ENCODE measurements around the gene KLRF1.
A peak's percentile ranks its signal among the peaks of the same experiment; 100 is the strongest.

KLRF1 gene

GRCh38 chr12:9809866-9810265, 17.4 kb upstream of the KLRF1 start:
- DNase-seq (ENCODE audit: insufficient read length) (no peak), FAIRE-seq (no peak)

GRCh38 chr12:9810671-9811070, 16.6 kb upstream of the KLRF1 start:
- TF ChIP-seq TAF1 (IDR thresholded peaks at IDR 0.05; ENCODE audit: borderline replicate concordance, low read depth, low read length) (no peak), POLR2A (IDR thresholded peaks at IDR 0.05; ENCODE audit: low read depth, low read length) (no peak), POLR2AphosphoS5 (IDR thresholded peaks at IDR 0.05; ENCODE audit: low read depth, low read length) (no peak)
- FAIRE-seq (peak; percentile 9), DNase-seq (ENCODE audit: insufficient read length) (no peak)

More at GRCh38 chr12:9809866-9810265, 17.4 kb upstream of the KLRF1 start:
- TF ChIP-seq POLR2AphosphoS5 (IDR thresholded peaks at IDR 0.05; ENCODE audit: low read depth, low read length) (no peak), POLR2A (IDR thresholded peaks at IDR 0.05; ENCODE audit: low read depth, low read length) (no peak), TAF1 (IDR thresholded peaks at IDR 0.05; ENCODE audit: borderline replicate concordance, low read depth, low read length) (no peak)

- TF ChIP-seq TAF1 (IDR thresholded peaks at IDR 0.05; ENCODE audit: borderline replicate concordance, low read depth, low read length) (no peak), POLR2AphosphoS5 (IDR thresholded peaks at IDR 0.05; ENCODE audit: low read depth, low read length) (no peak), POLR2A (IDR thresholded peaks at IDR 0.05; ENCODE audit: low read depth, low read length) (no peak)
- no peak for DNase-seq (ENCODE audit: insufficient read length)
- FAIRE-seq, result no peak
Measured at GRCh38 chr12:9811621-9812020, 15.7 kb upstream of the KLRF1 start.

- DNase-seq (ENCODE audit: insufficient read length), result peak; percentile 82
- peak; percentile 85 for FAIRE-seq
- TF ChIP-seq POLR2A (IDR thresholded peaks at IDR 0.05; ENCODE audit: low read depth, low read length) (no peak), TAF1 (IDR thresholded peaks at IDR 0.05; ENCODE audit: borderline replicate concordance, low read depth, low read length) (no peak), POLR2AphosphoS5 (IDR thresholded peaks at IDR 0.05; ENCODE audit: low read depth, low read length) (no peak)
Measured at GRCh38 chr12:9813821-9814798, 13.2 kb upstream of the KLRF1 start.

GRCh38 chr12:9820281-9820930, 6.9 kb upstream of the KLRF1 start:
- DNase-seq (ENCODE audit: insufficient read length) (no peak), FAIRE-seq (no peak)
- TF ChIP-seq TAF1 (IDR thresholded peaks at IDR 0.05; ENCODE audit: borderline replicate concordance, low read depth, low read length) (no peak), POLR2AphosphoS5 (IDR thresholded peaks at IDR 0.05; ENCODE audit: low read depth, low read length) (no peak), POLR2A (IDR thresholded peaks at IDR 0.05; ENCODE audit: low read depth, low read length) (no peak)

- DNase-seq (ENCODE audit: insufficient read length) (no peak), FAIRE-seq (no peak)
- TF ChIP-seq POLR2AphosphoS5 (IDR thresholded peaks at IDR 0.05; ENCODE audit: low read depth, low read length) (no peak), POLR2A (IDR thresholded peaks at IDR 0.05; ENCODE audit: low read depth, low read length) (no peak), TAF1 (IDR thresholded peaks at IDR 0.05; ENCODE audit: borderline replicate concordance, low read depth, low read length) (no peak)
Measured at GRCh38 chr12:9829483-9829882, 2.2 kb downstream of the KLRF1 start.

- FAIRE-seq (no peak), DNase-seq (ENCODE audit: insufficient read length) (no peak)
- TF ChIP-seq POLR2A (IDR thresholded peaks at IDR 0.05; ENCODE audit: low read depth, low read length) (no peak), POLR2AphosphoS5 (IDR thresholded peaks at IDR 0.05; ENCODE audit: low read depth, low read length) (no peak), TAF1 (IDR thresholded peaks at IDR 0.05; ENCODE audit: borderline replicate concordance, low read depth, low read length) (no peak)
Measured at GRCh38 chr12:9829982-9830381, 2.7 kb downstream of the KLRF1 start.

GRCh38 chr12:9831720-9832119, 4.4 kb downstream of the KLRF1 start:
- DNase-seq (ENCODE audit: insufficient read length), result no peak
- no peak for FAIRE-seq
- TF ChIP-seq POLR2AphosphoS5 (IDR thresholded peaks at IDR 0.05; ENCODE audit: low read depth, low read length) (no peak), TAF1 (IDR thresholded peaks at IDR 0.05; ENCODE audit: borderline replicate concordance, low read depth, low read length) (no peak), POLR2A (IDR thresholded peaks at IDR 0.05; ENCODE audit: low read depth, low read length) (no peak)

- DNase-seq (ENCODE audit: insufficient read length) (no peak), FAIRE-seq (no peak)
- TF ChIP-seq POLR2A (IDR thresholded peaks at IDR 0.05; ENCODE audit: low read depth, low read length), result no peak
Measured at GRCh38 chr12:9843407-9843806, 16.1 kb downstream of the KLRF1 start.

GRCh38 chr12:9848899-9849298, 21.6 kb downstream of the KLRF1 start:
- no peak for TF ChIP-seq POLR2A (IDR thresholded peaks at IDR 0.05; ENCODE audit: low read depth, low read length)
- TF ChIP-seq POLR2AphosphoS5 (IDR thresholded peaks at IDR 0.05; ENCODE audit: low read depth, low read length), result no peak
- TF ChIP-seq TAF1 (IDR thresholded peaks at IDR 0.05; ENCODE audit: borderline replicate concordance, low read depth, low read length), result no peak
- no peak for FAIRE-seq
- DNase-seq (ENCODE audit: insufficient read length), result no peak

- FAIRE-seq (no peak), DNase-seq (ENCODE audit: insufficient read length) (no peak)
- TF ChIP-seq POLR2A (IDR thresholded peaks at IDR 0.05; ENCODE audit: low read depth, low read length) (no peak), TAF1 (IDR thresholded peaks at IDR 0.05; ENCODE audit: borderline replicate concordance, low read depth, low read length) (no peak), POLR2AphosphoS5 (IDR thresholded peaks at IDR 0.05; ENCODE audit: low read depth, low read length) (no peak)
Measured at GRCh38 chr12:9851050-9851449, 23.8 kb downstream of the KLRF1 start.

- DNase-seq (ENCODE audit: insufficient read length) (no peak), FAIRE-seq (no peak)
- TF ChIP-seq POLR2AphosphoS5 (IDR thresholded peaks at IDR 0.05; ENCODE audit: low read depth, low read length), result no peak
- no peak for TF ChIP-seq POLR2A (IDR thresholded peaks at IDR 0.05; ENCODE audit: low read depth, low read length)
- no peak for TF ChIP-seq TAF1 (IDR thresholded peaks at IDR 0.05; ENCODE audit: borderline replicate concordance, low read depth, low read length)
Measured at GRCh38 chr12:9851927-9852326, 24.6 kb downstream of the KLRF1 start.
